ENCODE data around the gene ENAM. TPM values are rescaled to one million over a fixed set of nuclear protein-coding genes. Genes with fewer than 3 reads are reported as not detected.

ENAM gene
- total and polyA plus RNA-seq, 9 donors, result 0.01 to 1.0 (median 0.42) TPM; not detected in 5

GRCh38 chr4:70674191-70674590 lies 45.6 kb downstream of the ENAM start:
- Histone ChIP-seq H3K36me3 (no peaks in the 10 kb centered on the region), H3K4me3 (no peak overlapping the region), H3K27me3 (no peaks in the 10 kb centered on the region), H3K27ac (no peak overlapping the region), H3K9me3 (no peaks in the 10 kb centered on the region), H3K4me1 (ENCODE audit: insufficient read depth) (no peaks in the 10 kb centered on the region)
- TF ChIP-seq POLR2A (IDR thresholded peaks at IDR 0.05) (no peak), EP300 (IDR thresholded peaks at IDR 0.05) (no peak), CTCF (IDR thresholded peaks at IDR 0.05) (no peak)
- DNase-seq, result no peak
- intact Hi-C loops (cut with DNase I), result no loop called here

GRCh38 chr4:70674731-70675130 lies 46.2 kb downstream of the ENAM start:
- Histone ChIP-seq H3K4me3 (no peak overlapping the region), H3K4me1 (ENCODE audit: insufficient read depth) (no peaks in the 10 kb centered on the region), H3K27ac (no peak overlapping the region), H3K9me3 (no peaks in the 10 kb centered on the region), H3K27me3 (no peaks in the 10 kb centered on the region), H3K36me3 (no peaks in the 10 kb centered on the region)
- WGBS, 3 donors, result 23 to 42% (median 27%) methylated on average over 1 of the region's 1 CpG
- intact Hi-C loops (cut with DNase I), result no loop called here
- TF ChIP-seq POLR2A (IDR thresholded peaks at IDR 0.05) (no peak), CTCF (IDR thresholded peaks at IDR 0.05) (no peak), EP300 (IDR thresholded peaks at IDR 0.05) (no peak)
- no peak for DNase-seq

DNA sequence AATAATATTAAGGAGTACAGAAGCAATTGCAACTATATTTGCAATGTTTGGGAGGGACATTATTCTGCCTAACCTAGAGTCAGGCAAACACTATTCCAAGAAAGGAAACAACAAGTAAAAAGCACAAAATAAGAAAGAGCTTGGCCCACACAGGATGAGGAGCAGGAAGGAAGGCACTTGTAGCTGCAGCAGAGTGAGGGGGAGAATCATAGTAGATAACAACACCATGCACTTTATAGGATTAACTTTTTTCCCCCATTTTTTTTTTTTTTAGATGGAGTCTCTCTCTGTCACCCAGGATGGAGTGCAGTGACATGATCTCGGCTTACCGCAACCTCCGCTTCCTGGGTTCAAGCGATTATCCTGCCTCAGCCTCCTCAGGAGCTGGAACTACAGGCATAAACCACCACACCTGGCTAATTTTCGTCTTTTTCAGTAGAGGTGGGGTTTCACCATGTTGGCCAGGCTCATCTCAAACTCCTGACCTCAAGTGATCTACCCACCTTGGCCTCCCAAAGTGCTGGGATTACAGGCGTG lies 48.1 kb downstream of the ENAM start:
- 92 to 96% (median 95%) methylated on average over 6 of the region's 6 CpGs for WGBS, 3 donors
- no peak for DNase-seq
- Histone ChIP-seq H3K9me3 (no peaks in the 10 kb centered on the region), H3K4me1 (ENCODE audit: insufficient read depth) (no peaks in the 10 kb centered on the region), H3K36me3 (no peaks in the 10 kb centered on the region), H3K27me3 (no peaks in the 10 kb centered on the region), H3K27ac (no peak overlapping the region), H3K4me3 (no peak overlapping the region)
- no peak for TF ChIP-seq POLR2A (IDR thresholded peaks at IDR 0.05)
- no peak for TF ChIP-seq EP300 (IDR thresholded peaks at IDR 0.05)
- no peak for TF ChIP-seq CTCF (IDR thresholded peaks at IDR 0.05)
- intact Hi-C loops (cut with DNase I), result no loop called here

DNA sequence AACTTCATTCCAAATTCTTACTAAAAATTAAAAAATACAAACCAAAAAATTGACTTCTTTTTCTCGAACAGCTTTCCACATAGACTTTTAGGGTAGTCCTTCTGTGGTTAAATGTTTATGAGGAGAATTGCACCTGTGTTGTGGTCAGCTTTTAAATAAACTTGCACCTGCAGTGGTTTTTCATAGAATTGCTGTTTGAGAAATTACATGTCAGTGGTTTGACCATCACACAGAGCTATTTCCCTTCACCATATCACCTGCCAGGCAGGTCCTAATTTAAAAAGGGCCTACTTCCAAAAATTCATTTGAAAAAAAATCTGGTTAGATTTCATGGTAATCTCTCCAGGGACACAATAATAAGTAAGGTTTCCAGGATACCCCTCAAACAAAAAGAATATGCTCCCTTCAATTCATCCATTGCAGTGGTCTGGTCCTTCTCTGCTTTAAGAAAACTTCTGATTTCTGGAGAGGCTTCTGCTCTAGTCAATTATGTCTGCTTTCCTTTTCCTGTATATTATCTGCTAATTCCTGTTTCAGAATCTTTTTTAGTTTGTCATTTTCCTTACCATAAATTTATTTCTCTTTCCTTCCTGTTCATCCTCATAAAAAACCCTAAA lies 49.9 kb downstream of the ENAM start:
- Histone ChIP-seq H3K36me3 (no peaks in the 10 kb centered on the region), H3K9me3 (no peaks in the 10 kb centered on the region), H3K27me3 (no peaks in the 10 kb centered on the region), H3K4me1 (ENCODE audit: insufficient read depth) (no peaks in the 10 kb centered on the region), H3K27ac (no peak overlapping the region), H3K4me3 (no peak overlapping the region)
- DNase-seq, result no peak
- TF ChIP-seq EP300 (IDR thresholded peaks at IDR 0.05) (no peak), POLR2A (IDR thresholded peaks at IDR 0.05) (no peak), CTCF (IDR thresholded peaks at IDR 0.05) (no peak)
- 92 to 95% (median 95%) methylated on average over 1 of the region's 1 CpG for WGBS, 3 donors
- intact Hi-C loops (cut with DNase I), result no loop called here
